Neural progenitor cell (in vitro differentiated cells): ENCODE results near the gene RAB31. TPM values are rescaled to one million over a fixed set of nuclear protein-coding genes. Genes with fewer than 3 reads are reported as not detected.

ENCODE experiments used
- DNase-seq: peaks from one replicate; pipeline ENCODE4 v3.0.0-alpha.2; 2016; ENCODE audit warnings: low spot score
- H2AFZ ChIP-seq: fragments of 200-600 bp; sonication (generic); replicated peaks from 2 replicates; pipeline ENCODE4 v1.6.1; 2016; ENCODE audit warnings: antibody characterized with exemption
- H3F3A ChIP-seq: fragments of 200-600 bp; sonication (generic); 2 replicates; pipeline ENCODE4 v1.6.1; 2016; ENCODE audit warnings: antibody characterized with exemption, low read depth
- H3K27ac ChIP-seq: fragments of 200-600 bp; sonication (generic); 2 replicates; pipeline ENCODE4 v1.5.1; 2016; ENCODE audit warnings: mild to moderate bottlenecking
- H3K27me3 ChIP-seq: fragments of 200-600 bp; sonication (generic); 2 replicates; pipeline ENCODE4 v1.6.1; 2016; ENCODE audit warnings: mild to moderate bottlenecking, moderate library complexity
- H3K36me3 ChIP-seq: fragments of 200-600 bp; sonication (generic); 2 replicates; pipeline ENCODE4 v1.5.1; 2016
- H3K4me1 ChIP-seq: fragments of 200-600 bp; sonication (generic); 2 replicates; pipeline ENCODE4 v1.6.1; 2016; ENCODE audit warnings: mixed run types
- H3K4me2 ChIP-seq: fragments of 200-600 bp; sonication (generic); 2 replicates; pipeline ENCODE4 v1.6.1; 2016
- H3K4me3 ChIP-seq: fragments of 200-600 bp; sonication (generic); 2 replicates; pipeline ENCODE4 v1.5.1; 2016
- H3K79me2 ChIP-seq: fragments of 200-600 bp; sonication (generic); 2 replicates; pipeline ENCODE4 v1.6.1; 2016; ENCODE audit warnings: low read depth
- H3K9ac ChIP-seq: fragments of 200-600 bp; sonication (generic); 2 replicates; pipeline ENCODE4 v1.6.1; 2016
- H3K9me3 ChIP-seq: fragments of 200-600 bp; sonication (generic); 2 replicates; pipeline ENCODE4 v1.5.1; 2016; ENCODE audit warnings: low read depth
- H4K20me1 ChIP-seq: fragments of 200-600 bp; sonication (generic); 2 replicates; pipeline ENCODE4 v1.6.1; 2016; ENCODE audit warnings: low read depth
- H3K27ac Mint-ChIP-seq: 3 replicates; pipeline ENCODE4 v1.8.0; 2021; ENCODE audit warnings: mixed read lengths
- H3K27me3 Mint-ChIP-seq: 2 replicates; pipeline ENCODE4 v1.8.0; 2022; ENCODE audit warnings: low read depth, mild to moderate bottlenecking, inconsistent platforms, moderate library complexity, mixed read lengths; ENCODE audit not compliant: insufficient read depth
- H3K36me3 Mint-ChIP-seq: 3 replicates; pipeline ENCODE4 v1.8.0; 2021; ENCODE audit warnings: mixed read lengths
- H3K4me1 Mint-ChIP-seq: 3 replicates; pipeline ENCODE4 v1.8.0; 2021; ENCODE audit warnings: mixed read lengths
- H3K4me3 Mint-ChIP-seq: 3 replicates; pipeline ENCODE4 v1.8.0; 2021; ENCODE audit warnings: mild to moderate bottlenecking, moderate library complexity, mixed read lengths
- H3K9me3 Mint-ChIP-seq: 3 replicates; pipeline ENCODE4 v1.8.0; 2020; ENCODE audit warnings: mixed read lengths
- EZH2 ChIP-seq: fragments of 200-600 bp; sonication (generic); IDR thresholded peaks from 2 replicates; pipeline ENCODE4 v1.6.1; 2017; ENCODE audit warnings: antibody characterized with exemption, mild to moderate bottlenecking, moderate library complexity
- EZH2phosphoT487 ChIP-seq: fragments of 200-600 bp; sonication (generic); IDR thresholded peaks from 2 replicates; pipeline ENCODE4 v1.6.1; 2017; ENCODE audit warnings: antibody characterized with exemption
- total RNA-seq: library from RNA; depleted of rRNA; stranded (reverse); fragments of >200 nt; gene quantifications from 2 replicates; pipeline ENCODE4 v1.2.3, GENCODE V29; 2015; ENCODE audit warnings: low replicate concordance
- TF ChIP-seq, protein P1 (sequence below): fragments of 200-600 bp; sonication (generic); IDR thresholded peaks from 2 replicates; pipeline ENCODE4 v1.5.1; 2017; ENCODE audit warnings: antibody characterized with exemption, mild to moderate bottlenecking

RAB31 gene
- total RNA-seq, 1 donor from 2014 or later: 5.0 TPM

DNA sequence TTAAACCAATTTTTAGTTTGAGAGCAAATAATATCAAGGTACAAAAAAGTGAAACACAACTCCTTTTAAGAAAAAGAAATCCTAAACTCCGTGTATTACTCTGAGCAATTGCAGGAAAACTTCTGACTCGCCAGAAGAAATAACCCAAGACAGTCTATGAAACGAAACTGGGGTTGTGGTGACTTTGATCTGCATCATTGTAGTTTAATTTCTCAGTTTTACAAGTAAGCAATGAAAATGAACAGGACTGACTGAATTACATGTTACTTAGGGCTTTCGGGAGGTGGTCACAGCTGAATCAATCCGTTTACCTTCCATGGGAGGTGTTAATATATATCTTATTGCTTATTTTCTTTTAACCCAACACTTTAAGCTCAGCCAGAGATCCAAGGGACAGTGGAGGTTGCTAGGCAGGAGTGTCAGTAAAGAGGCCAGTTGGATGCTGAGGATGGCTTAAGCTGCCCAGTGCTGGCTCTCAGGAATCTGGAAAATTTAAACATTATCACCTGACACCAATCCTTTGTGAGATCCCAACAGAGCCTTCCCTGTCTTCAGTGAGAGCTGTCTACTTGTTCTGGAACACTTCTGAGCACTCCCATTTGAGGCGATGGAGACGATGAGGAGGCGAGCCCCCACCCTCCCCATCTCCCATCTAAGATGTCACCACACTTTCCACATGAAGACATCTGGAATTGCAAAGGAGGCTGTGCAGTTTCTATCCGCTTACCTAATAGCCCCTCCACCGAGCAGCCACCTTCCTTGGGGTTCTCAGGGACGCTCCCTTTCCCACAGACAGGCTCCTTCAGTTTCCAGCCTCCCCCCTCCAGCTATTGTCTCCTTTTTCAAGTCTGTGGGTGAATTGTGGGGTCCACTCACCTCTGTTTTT lies 3.6 kb upstream of the RAB31 start:
- no peak for DNase-seq
- Histone ChIP-seq H2AFZ (no peak overlapping the region), H3K9me3 (no peaks in the 10 kb centered on the region), H3K4me2 (no peak overlapping the region), H3K27ac (no peak overlapping the region), H3K9ac (no peak overlapping the region), H4K20me1 (no peaks in the 10 kb centered on the region), H3K4me1 (no peaks in the 10 kb centered on the region), H3F3A (peaks cover 18% of the 10 kb centered on the region), H3K36me3 (no peaks in the 10 kb centered on the region), H3K79me2 (no peaks in the 10 kb centered on the region), H3K4me3 (no peak overlapping the region), H3K27me3 (peaks cover 48% of the 10 kb centered on the region)
- H3K4me1 Mint-ChIP-seq: peaks cover 22% of the 10 kb centered on the region
- H3K36me3 Mint-ChIP-seq: no peaks in the 10 kb centered on the region
- H3K9me3 Mint-ChIP-seq: no peaks in the 10 kb centered on the region
- H3K4me3 Mint-ChIP-seq: peak overlapping the region; percentile 31
- TF ChIP-seq EZH2 (no peak), EZH2phosphoT487 (no peak)
- TF ChIP-seq, protein P1, sequence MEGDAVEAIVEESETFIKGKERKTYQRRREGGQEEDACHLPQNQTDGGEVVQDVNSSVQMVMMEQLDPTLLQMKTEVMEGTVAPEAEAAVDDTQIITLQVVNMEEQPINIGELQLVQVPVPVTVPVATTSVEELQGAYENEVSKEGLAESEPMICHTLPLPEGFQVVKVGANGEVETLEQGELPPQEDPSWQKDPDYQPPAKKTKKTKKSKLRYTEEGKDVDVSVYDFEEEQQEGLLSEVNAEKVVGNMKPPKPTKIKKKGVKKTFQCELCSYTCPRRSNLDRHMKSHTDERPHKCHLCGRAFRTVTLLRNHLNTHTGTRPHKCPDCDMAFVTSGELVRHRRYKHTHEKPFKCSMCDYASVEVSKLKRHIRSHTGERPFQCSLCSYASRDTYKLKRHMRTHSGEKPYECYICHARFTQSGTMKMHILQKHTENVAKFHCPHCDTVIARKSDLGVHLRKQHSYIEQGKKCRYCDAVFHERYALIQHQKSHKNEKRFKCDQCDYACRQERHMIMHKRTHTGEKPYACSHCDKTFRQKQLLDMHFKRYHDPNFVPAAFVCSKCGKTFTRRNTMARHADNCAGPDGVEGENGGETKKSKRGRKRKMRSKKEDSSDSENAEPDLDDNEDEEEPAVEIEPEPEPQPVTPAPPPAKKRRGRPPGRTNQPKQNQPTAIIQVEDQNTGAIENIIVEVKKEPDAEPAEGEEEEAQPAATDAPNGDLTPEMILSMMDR: no peak
- H3K27me3 Mint-ChIP-seq: peaks cover 14% of the 10 kb centered on the region
- no peak overlapping the region for H3K27ac Mint-ChIP-seq

DNA sequence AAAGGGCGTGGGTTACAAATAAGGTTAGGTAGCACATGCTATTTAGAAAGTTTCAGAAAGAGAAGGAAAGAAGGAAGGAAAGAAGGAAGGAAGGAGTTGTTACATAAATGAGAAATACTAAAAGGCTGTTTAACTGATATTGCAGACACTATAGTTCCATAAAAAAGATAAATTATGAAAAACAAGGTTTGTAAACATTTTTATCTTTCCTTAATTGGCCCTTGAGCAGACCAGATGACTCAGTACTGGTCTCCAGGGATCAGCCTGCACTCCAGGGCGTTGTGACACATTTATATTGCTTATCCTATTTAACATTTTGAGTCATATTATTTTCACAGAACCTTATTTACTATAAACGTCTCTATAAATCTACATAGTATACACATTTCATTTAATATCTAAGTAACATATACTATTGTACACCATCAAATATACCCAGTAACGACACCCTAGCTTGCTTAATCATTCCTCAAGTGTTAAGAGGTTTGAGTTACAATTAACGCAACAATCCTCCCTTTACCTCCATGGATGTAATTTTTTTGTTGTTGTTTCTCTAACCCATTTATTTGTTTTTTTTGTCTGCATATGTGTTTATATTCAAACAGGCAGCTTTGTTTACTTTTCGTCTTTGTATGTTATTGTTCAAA lies 2.8 kb upstream of the RAB31 start:
- Mint-ChIP-seq H3K27me3 (peaks cover 22% of the 10 kb centered on the region), H3K27ac (no peak overlapping the region), H3K9me3 (no peaks in the 10 kb centered on the region), H3K4me3 (peak overlapping the region; percentile 31), H3K36me3 (no peaks in the 10 kb centered on the region), H3K4me1 (peaks cover 24% of the 10 kb centered on the region)
- Histone ChIP-seq H3K4me2 (no peak overlapping the region), H3K27ac (no peak overlapping the region), H4K20me1 (no peaks in the 10 kb centered on the region), H3K36me3 (no peaks in the 10 kb centered on the region), H3K4me3 (no peak overlapping the region), H3K9me3 (no peaks in the 10 kb centered on the region), H3K9ac (no peak overlapping the region), H3K27me3 (peaks cover 56% of the 10 kb centered on the region), H2AFZ (no peak overlapping the region), H3K4me1 (no peaks in the 10 kb centered on the region), H3K79me2 (no peaks in the 10 kb centered on the region), H3F3A (peaks cover 21% of the 10 kb centered on the region)
- no peak for DNase-seq
- TF ChIP-seq EZH2phosphoT487 (no peak), EZH2 (no peak)
- TF ChIP-seq, protein P1: no peak

DNA sequence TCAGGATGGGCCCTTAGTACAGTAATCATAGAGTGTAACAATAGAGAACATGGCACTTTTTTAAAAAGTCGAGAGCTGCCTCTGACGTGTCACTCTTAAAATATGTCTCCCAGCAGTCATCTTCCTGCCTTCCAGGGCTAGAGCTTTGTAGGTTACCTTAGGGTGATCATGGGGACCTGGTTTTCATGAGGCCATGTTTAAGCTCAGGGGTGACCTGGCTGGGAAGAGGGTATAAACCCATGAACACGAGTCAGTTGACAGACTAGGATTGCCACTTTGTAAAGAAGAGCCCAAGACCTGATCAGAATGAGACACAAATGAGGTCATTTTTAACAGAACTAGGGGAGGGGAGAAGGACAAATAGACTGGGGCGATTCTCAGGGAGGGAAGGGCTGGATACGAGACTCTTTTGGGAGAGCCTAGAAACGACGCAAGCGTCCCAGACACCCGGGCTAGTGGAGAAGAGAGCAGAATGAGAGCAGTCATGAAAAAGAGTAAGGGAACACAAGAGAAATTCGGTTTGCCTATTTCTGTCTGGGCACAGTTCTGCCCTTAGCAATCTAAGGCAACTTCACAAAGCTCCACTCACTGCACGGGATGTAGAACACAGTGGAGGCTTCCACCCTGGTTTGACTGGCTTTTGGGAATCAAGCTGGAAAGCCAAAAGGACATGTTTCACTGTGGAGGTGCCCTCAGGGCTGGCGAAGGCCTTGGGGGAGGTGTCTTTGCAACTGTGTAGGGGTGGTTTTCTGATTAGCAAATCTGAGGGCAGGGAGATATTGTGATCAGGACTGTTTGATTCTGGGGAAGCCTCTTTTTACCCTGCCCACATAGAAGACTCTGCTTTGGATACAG lies 1.8 kb upstream of the RAB31 start:
- Mint-ChIP-seq H3K4me3 (peak overlapping the region; percentile 6), H3K9me3 (no peaks in the 10 kb centered on the region), H3K27me3 (peaks cover 25% of the 10 kb centered on the region), H3K4me1 (peaks cover 23% of the 10 kb centered on the region), H3K27ac (no peak overlapping the region), H3K36me3 (no peaks in the 10 kb centered on the region)
- no peak overlapping the region for H2AFZ ChIP-seq
- no peak overlapping the region for H3K9ac ChIP-seq
- no peaks in the 10 kb centered on the region for H3K36me3 ChIP-seq
- no peak overlapping the region for H3K27ac ChIP-seq
- H3K4me2 ChIP-seq: no peak overlapping the region
- H3K4me3 ChIP-seq: no peak overlapping the region
- H3F3A ChIP-seq: peaks cover 21% of the 10 kb centered on the region
- no peaks in the 10 kb centered on the region for H4K20me1 ChIP-seq
- H3K4me1 ChIP-seq: no peaks in the 10 kb centered on the region
- TF ChIP-seq, protein P1: no peak
- TF ChIP-seq EZH2: no peak
- DNase-seq: no peak
- peaks cover 66% of the 10 kb centered on the region for H3K27me3 ChIP-seq
- H3K79me2 ChIP-seq: no peaks in the 10 kb centered on the region
- no peaks in the 10 kb centered on the region for H3K9me3 ChIP-seq
